CD4-positive, alpha-beta T cell treated with Interleukin-17A for 1 hour (primary cell): Measurements from ENCODE around the gene CCL28.
A peak's percentile ranks its signal among the peaks of the same experiment; 100 is the strongest.
"Not testable (repeated sequence)": the region's sequence is repeated elsewhere in the genome, so short reads cannot be mapped to it uniquely, and the experiment has no call there.

Experiments
- DNase-seq: peaks from one replicate; pipeline ENCODE4 v3.0.0-alpha.2; 2020

The CCL28 gene

DNA sequence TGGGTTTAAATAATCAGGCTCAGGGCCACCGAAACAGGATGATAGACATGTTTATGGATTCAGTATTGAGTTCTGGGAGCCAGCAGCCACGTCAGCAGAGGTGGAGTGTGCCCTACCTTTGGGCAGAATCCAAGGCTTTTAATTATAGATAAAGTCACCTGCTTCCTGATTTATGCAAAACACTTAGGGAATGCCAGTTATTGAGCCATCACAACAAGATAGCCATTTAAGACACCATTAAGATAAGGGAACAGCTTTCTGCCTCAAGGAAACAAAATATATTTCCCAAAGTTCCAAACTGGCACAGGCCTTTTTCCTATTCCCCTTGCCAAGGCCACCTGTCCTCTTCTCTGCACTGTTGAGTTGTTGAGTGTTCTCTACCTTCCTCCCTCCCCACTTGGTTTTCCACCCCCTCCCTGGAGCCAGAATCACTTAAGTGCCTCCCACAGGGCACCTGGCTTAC lies 2.4 kb downstream of the CCL28 start:
- DNase-seq: no peak

DNA sequence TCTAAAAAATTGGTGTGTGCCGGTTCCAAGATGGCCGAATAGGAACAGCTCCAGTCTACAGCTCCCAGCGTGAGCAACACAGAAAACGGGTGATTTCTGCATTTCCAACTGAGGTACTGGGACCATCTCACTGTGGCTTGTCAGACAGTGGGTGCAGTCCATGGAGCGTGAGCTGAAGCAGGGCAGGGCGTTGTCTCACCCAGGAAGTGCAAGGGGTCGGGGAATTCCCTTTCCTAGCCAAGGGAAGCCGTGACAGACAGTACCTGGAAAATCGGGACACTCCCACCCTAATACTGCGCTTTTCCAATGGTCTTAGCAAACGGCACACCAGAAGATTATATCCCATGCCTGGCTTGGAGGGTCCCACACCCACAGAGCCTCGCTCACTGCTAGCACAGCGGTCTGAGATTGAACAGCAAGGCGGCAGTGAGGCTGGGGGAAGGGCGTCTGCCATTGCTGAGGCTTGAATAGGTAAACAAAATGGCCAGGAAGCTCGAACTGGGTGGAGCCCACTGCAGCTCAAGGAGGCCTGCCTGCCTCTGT lies 9.6 kb downstream of the CCL28 start:
- not testable (repeated sequence) for DNase-seq

DNA sequence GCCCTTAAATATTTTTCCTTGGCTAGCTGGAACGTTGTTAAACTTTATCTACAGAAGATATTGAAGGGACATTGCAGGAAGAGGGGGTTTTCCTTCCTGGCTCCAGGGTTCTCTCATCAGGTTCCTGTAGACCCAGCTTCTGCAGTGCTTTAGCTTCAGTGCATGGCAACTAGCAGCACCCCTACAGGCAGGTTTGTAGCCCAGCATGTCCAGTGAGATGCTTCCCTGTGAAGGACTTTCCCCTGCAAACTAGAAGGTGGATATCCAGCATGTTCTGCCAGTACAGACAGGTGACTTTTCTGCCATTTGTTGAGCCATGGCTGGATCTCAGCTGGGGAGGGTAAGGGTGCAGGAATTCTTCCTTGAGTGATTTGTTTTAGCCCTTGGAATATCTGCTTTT lies 10.4 kb downstream of the CCL28 start:
- DNase-seq: no peak

GRCh38 chr5:43400082-43400481 lies 12.1 kb downstream of the CCL28 start:
- DNase-seq: no peak

- peak; percentile 65 for DNase-seq
Observed at GRCh38 chr5:43396762-43397304, 15.4 kb downstream of the CCL28 start.

- DNase-seq: no peak
Observed at GRCh38 chr5:43390471-43390870, 21.7 kb downstream of the CCL28 start.

DNA sequence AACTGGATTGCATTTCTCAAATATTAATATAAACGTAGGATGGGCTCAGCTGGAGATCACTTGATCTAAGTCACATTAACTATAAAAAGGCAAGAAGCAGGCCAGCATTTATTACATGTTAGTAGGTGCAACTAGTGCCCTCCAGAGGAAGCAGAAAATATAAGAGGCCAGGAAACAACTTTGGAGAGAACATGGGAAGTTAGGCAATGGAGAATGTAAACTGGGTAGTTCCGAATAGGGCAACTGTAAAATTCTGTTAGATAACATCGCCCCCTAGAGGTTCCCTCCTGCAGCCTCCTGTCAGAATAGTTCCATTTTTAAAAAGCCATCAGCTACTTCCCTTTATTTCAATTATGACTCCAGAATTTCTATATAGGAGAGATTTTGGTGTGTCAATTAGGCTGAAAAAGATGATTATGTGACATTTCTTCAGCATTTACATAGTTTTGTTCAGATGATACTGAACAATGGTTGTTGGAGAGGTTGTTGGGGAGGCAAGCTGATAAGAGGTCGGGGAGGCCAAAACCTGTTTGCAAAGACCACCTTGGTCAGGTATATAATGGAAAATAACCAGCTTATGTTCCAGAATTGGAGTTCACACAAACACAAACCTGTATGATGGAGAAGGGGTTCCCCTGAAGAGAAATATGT lies 22.4 kb downstream of the CCL28 start:
- peak; percentile 70 for DNase-seq

DNA sequence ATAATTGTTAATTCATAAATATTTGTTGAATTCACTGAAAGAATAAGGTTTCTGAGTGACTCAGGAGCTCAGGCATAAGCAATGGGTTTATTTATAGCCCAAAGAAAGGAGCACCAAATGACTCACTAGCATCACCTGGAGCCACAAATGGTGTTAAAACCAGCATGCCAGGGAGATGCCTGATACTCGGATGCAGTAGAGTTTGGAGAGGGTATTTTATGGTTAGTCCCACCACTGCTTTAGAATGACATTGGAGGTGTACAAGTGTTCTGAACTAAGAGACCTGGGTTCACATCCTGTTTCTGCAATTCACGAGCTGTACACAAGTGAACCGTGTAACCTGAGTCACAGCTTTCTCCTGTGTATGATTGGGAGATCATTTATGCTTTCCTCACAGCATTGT lies 25.2 kb downstream of the CCL28 start:
- DNase-seq: no peak

- no peak for DNase-seq
Observed at GRCh38 chr5:43376496-43377140, 35.6 kb downstream of the CCL28 start.

GRCh38 chr5:43371821-43372220 lies 40.4 kb downstream of the CCL28 start:
- DNase-seq: no peak

- DNase-seq: no peak
Observed at GRCh38 chr5:43370352-43370751, 41.8 kb downstream of the CCL28 start.

DNA sequence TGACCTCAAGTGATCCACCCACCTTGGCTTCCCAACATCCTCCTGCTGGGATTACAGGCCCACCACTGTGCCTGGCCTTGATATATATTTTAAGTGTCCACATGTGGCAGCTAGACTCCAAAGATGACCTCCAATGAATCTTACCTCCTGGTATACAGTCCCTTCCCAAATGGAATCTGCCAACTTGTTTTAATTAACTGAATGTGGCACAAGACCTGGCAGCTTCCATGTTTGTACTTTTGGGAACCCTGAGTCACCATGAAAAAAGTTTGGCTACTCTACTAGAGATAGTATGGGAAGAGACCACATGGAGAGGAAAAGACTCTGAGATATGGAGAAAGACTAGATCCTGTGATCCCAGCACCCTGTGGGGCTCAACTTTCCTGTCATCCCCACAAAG lies 42.5 kb downstream of the CCL28 start:
- DNase-seq: no peak

DNA sequence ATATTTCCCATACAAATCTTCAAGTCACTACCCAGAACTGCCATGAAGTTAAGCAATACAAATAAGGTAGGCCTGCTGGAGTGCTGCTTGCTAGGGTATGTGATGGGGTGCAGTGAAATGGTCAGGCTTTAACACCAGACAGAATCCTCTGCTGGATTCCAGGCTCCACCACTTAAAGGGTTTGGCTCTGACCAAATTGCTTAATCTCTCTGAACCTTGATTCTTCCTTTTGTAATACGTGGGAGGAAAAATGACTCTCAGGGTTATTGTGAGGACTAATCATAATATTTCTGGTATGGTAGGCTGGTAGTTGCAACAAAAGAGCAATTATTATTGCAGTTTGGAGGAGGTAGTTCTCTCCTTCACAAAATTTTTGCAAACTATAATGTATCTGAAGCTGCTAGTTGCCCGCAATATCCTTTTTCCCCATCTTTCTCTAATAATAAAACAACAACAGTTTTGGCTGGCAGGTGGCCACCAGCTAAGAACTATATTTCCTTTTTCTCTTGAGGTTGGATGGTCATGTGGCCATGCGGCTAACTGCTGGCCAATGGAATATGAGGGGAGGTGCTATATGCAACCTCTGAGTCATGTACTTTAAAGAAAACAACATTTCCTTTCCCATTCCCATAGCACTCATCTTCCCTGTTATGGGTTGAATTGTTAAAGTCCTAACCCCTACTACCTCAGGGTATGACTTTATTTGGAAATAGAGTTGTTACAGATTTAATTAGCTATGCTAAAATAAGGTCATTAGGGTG lies 44.1 kb downstream of the CCL28 start:
- DNase-seq: no peak

DNA sequence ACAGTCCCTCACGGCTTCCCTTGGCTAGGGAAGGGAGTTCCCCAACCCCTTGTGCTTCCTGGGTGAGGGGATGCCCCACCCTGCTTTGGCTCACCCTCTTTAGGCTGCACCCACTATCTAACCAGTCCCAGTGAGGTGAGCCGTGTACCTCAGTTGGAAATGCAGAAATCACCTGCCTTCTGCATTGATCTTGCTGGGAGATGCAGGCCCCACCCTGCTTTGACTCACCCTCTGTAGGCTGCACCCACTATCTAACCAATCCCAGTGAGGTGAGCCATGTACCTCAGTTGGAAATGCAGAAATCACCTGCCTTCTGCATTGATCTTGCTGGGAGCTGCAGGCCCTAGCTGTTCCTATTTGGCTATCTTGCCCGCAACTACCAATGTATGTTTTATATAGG lies 44.7 kb downstream of the CCL28 start:
- no peak for DNase-seq

DNA sequence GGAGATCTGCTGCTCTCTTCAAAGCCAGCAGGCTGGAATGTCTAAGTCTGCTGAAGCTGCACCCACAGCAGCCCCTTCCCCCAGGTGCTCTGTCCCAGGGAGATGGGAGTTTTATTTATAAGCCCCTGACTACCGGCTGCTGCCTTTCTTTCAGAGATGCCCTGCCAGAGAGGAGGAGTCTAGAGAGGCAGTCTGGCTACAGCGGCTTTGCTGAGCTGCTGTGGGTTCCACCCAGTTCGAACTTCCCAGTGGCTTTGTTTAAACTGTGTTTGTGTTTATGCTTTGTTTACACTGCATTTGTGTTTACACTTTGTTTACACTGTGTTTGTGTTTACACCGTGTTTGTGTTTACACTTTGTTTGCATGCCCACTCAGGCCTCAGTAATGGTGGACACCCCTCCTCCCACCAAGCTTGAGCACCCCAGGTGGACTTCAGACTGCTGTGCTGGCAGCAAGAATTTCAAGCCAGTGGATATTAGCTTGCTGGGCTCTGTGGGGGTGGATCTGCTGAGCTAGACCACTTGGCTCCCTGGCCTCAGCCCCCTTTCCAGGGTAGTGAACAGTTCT lies 45.4 kb downstream of the CCL28 start:
- not testable (repeated sequence) for DNase-seq

DNA sequence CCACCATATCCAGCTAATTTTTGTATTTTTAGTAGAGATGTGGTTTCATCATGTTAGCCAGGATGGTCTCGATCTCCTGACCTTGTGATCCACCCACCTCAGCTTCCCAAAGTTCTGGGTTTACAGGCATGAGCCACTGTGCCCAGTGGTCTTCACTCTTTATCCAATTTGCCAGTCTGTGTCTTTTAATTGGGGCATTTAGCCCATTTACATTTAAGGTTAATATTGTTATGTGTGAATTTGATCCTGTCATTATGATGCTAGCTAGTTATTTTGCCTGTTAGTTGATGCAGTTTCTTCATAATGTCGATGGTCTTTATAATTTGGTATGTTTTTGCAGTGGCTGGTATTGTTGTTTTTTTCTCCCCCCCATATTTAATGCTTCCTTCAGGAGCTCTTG lies 47.0 kb downstream of the CCL28 start:
- DNase-seq: not testable (repeated sequence)

DNA sequence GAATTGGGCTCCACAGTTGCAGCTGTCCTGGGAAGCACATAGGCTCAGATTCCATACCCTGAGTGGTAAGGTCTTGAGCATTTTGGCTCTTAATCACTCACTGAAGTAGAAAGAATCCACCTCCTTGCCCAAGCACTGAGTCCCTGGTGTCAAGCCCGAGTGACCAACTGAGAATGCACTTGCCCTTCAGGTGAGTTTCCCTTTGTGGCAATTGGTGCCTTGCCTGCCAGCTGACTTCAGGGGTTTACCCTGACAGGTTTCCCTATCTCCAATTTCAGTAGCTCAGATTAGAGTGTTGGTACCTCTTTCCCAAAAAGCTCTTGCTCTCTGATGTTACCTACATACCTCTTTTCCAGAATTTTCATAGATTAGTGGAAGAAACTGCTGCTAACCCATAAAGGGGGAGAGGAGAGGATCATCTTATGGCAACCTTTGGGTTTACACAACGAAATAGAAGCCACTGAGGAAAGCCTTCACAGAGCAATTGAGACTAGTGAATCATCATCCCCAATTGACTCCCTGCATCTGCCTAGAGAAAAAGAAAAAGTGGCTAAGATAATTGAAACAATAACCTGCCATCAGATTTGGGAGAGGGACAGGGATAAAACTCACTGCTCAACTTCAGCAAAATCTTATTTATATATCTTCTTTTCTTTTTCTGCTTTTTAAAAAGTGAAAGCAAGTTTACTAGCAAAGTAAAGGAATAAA lies 48.6 kb downstream of the CCL28 start:
- no peak for DNase-seq

GRCh38 chr5:43362725-43363435 lies 49.3 kb downstream of the CCL28 start:
- no peak for DNase-seq

- DNase-seq: no peak
Observed at GRCh38 chr5:43358726-43359125, 53.5 kb downstream of the CCL28 start.

DNA sequence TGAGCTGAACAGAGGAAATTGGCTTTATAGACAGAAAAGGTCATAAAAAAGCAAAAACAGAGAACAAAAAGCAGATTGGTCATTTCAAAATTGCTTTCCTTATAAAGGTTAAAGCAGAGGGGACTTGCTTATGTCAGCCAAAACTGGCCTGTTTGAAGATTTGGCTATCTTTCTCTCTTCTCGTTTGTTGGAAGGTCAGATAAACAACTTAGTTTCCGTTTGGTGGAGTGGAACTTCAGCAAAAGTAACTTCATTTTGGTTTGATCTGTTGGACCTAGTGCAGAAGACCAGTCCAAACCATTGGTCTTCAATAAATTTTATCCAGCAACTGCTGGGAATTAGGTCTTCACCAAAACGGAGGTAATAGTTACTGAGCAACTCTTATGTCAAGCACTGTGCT lies 53.9 kb downstream of the CCL28 start:
- no peak for DNase-seq

DNA sequence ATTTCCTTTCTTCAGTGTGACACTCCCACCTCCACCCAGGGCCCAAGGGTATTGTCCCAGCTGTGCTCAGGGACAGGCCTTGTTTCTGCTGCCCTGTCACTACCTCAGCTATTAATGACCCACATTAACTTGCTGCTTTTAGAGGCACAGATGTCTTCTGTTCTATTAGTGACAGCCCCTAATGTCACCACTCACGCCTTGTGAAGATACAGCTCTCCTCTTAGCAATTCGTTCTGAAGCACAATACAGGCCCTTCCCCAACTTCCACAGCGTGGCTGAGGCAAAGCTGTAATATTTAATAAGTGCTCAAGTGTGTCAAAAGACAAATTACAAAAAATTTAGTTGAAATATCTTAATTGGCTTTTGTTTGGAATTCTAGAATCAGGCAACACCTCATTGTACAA lies 54.3 kb downstream of the CCL28 start:
- DNase-seq: no peak

DNA sequence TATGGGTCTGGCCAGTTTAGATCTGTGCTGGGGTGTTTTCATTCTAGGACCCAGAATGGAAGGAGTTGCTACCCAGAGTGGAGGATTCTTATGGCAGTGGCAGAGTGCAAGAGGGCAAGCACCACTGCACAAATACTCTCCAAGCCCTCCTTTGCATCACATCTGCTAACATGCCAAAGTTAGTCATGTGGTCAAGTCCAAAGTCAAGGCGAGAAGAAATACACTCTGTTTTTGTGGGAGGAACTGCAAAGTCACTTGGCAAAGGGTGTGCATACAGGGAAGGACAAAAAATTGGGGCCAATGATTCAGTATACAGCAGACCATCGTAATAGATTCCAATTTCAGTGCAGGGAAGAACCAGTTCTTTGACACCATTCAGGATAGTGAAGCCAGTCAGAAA lies 55.1 kb downstream of the CCL28 start:
- no peak for DNase-seq
